H1 (cell line): ENCODE measurements around the gene HECTD4. TPM values are rescaled to one million over a fixed set of nuclear protein-coding genes. Genes with fewer than 3 reads are reported as not detected.

ENCODE experiments used
- CTCF ChIA-PET: fragments of 300-600 bp; sonication (Branson Sonifier 250); formaldehyde crosslinking; loops from one replicate; lab custom pipeline; 2021; ENCODE audit not compliant: partially characterized antibody; lab: Charles Lee
- POLR2A ChIA-PET: fragments of 300-600 bp; sonication (Branson Sonifier 250); formaldehyde crosslinking; loops from one replicate; lab custom pipeline; 2021; ENCODE audit warnings: inconsistent platforms; ENCODE audit not compliant: partially characterized antibody; lab: Charles Lee
- DNase-seq, 2 experiments: peaks; one replicate each; pipeline versions ENCODE4 v3.0.0 to v3.0.0-alpha.2; 2010 to 2022; ENCODE audit warnings: low spot score in 2 of 2, low read depth in 1 of 2, mixed read lengths in 1 of 2
- FAIRE-seq: peaks from 2 replicates; lab custom pipeline; 2011; peaks lifted over from hg19 to GRCh38; lab: Jason Lieb, UNC
- H2AFZ ChIP-seq: 2 replicates; pipeline ENCODE4 v1.8.1; 2012; ENCODE audit warnings: low read length, inconsistent platforms
- H2AK5ac ChIP-seq: 2 replicates; pipeline ENCODE4 v1.6.1; 2013; ENCODE audit warnings: low read depth, low read length
- H2BK120ac ChIP-seq: replicated peaks from 2 replicates; pipeline ENCODE3; 2013; ENCODE audit warnings: low read depth, low read length, inconsistent platforms
- H2BK12ac ChIP-seq: 2 replicates; pipeline ENCODE4 v1.6.1; 2013; ENCODE audit warnings: low read depth, low read length
- H2BK15ac ChIP-seq: 2 replicates; pipeline ENCODE4 v1.6.1; 2013; ENCODE audit warnings: low read length
- H2BK20ac ChIP-seq: 2 replicates; pipeline ENCODE4 v1.6.1; 2013; ENCODE audit warnings: low read length
- H2BK5ac ChIP-seq: 2 replicates; pipeline ENCODE4 v1.6.1; 2013; ENCODE audit warnings: low read depth, low read length
- H3K14ac ChIP-seq: 2 replicates; pipeline ENCODE4 v1.6.1; 2013; ENCODE audit warnings: inconsistent platforms; ENCODE audit not compliant: insufficient read length
- H3K18ac ChIP-seq: 2 replicates; pipeline ENCODE4 v1.6.1; 2013; ENCODE audit warnings: low read length; ENCODE audit errors: extremely low read depth
- H3K23ac ChIP-seq: 2 replicates; pipeline ENCODE4 v1.6.1; 2013; ENCODE audit warnings: inconsistent platforms; ENCODE audit not compliant: insufficient read length
- H3K23me2 ChIP-seq: 2 replicates; pipeline ENCODE4 v1.6.1; 2013; ENCODE audit warnings: low read depth, low read length
- H3K27ac ChIP-seq: 2 replicates; pipeline ENCODE4 v1.6.1; 2011; ENCODE audit warnings: low read depth, low read length, inconsistent platforms
- H3K27me3 ChIP-seq, 4 experiments: replicated peaks in 1 of 4; 1 replicate in 1 of 4; 2 replicates in 3 of 4; pipeline versions ENCODE4 v1.6.1 to v1.8.1; 2011 to 2013; ENCODE audit warnings: low read length in 3 of 4, mild to moderate bottlenecking in 3 of 4, inconsistent platforms in 2 of 4, mixed read lengths in 2 of 4, moderate library complexity in 1 of 4; ENCODE audit not compliant: control insufficient read depth in 3 of 4, insufficient read depth in 3 of 4; ENCODE audit errors: extremely low read depth in 1 of 4
- H3K36me3 ChIP-seq, 4 experiments: 2 replicates each; pipeline versions ENCODE4 v1.6.1 to v1.8.1; 2011 to 2013; ENCODE audit warnings: mild to moderate bottlenecking in 4 of 4, low read length in 3 of 4, moderate library complexity in 2 of 4, control low read depth in 1 of 4, inconsistent platforms in 1 of 4; ENCODE audit not compliant: insufficient read depth in 4 of 4, control insufficient read depth in 2 of 4
- H3K4ac ChIP-seq: replicated peaks from 2 replicates; pipeline ENCODE3; 2013; ENCODE audit warnings: low read length, low read depth, mixed read lengths, inconsistent platforms; ENCODE audit not compliant: insufficient read length
- H3K4me1 ChIP-seq, 4 experiments: replicated peaks in 1 of 4; 1 replicate in 1 of 4; 2 replicates in 3 of 4; pipeline versions ENCODE4 v1.6.1 to v1.8.1; 2011 to 2013; ENCODE audit warnings: low read length in 3 of 4, inconsistent platforms in 2 of 4, mixed read lengths in 1 of 4; ENCODE audit not compliant: insufficient read depth in 4 of 4, control insufficient read depth in 3 of 4
- H3K4me2 ChIP-seq, 2 experiments: 2 replicates each; pipeline versions ENCODE4 v1.6.1 to v1.8.1; 2011 to 2013; ENCODE audit warnings: low read depth in 2 of 2, low read length in 2 of 2, control low read depth in 1 of 2, inconsistent platforms in 1 of 2, mild to moderate bottlenecking in 1 of 2; ENCODE audit not compliant: insufficient read depth in 1 of 2
- H3K4me3 ChIP-seq, 4 experiments: fragments of 200-600, 300-600 bp in 1 of 4; sonication (generic), shearing (Covaris generic), sonication (Bioruptor Twin) in 1 of 4; 2 replicates each; pipeline versions ENCODE4 v1.5.1 to v1.8.1; 2011 to 2016; ENCODE audit warnings: low read length in 4 of 4, low read depth in 3 of 4, control low read depth in 2 of 4, inconsistent platforms in 2 of 4, mild to moderate bottlenecking in 2 of 4, mixed read lengths in 1 of 4, moderate library complexity in 1 of 4; ENCODE audit not compliant: insufficient read depth in 2 of 4; ENCODE audit errors: extremely low read depth in 1 of 4
- H3K56ac ChIP-seq: replicated peaks from 2 replicates; pipeline ENCODE3; 2013; ENCODE audit warnings: low read depth, mild to moderate bottlenecking, mixed read lengths, low read length, inconsistent platforms; ENCODE audit not compliant: insufficient read length
- H3K79me1 ChIP-seq: 2 replicates; pipeline ENCODE4 v1.6.1; 2013; ENCODE audit warnings: low read depth, low read length, control low read depth
- H3K79me2 ChIP-seq, 2 experiments: 2 replicates each; pipeline versions ENCODE4 v1.6.1 to v1.8.1; 2012 to 2013; ENCODE audit warnings: low read length in 2 of 2, mild to moderate bottlenecking in 2 of 2, inconsistent platforms in 1 of 2; ENCODE audit not compliant: insufficient read depth in 2 of 2, control insufficient read depth in 1 of 2
- H3K9ac ChIP-seq, 4 experiments: replicated peaks in 1 of 4; 1 replicate in 1 of 4; 2 replicates in 3 of 4; pipeline versions ENCODE4 v1.6.1 to v1.8.1; 2011 to 2013; ENCODE audit warnings: low read depth in 3 of 4, low read length in 3 of 4, control low read depth in 2 of 4, mild to moderate bottlenecking in 2 of 4, moderate library complexity in 2 of 4, inconsistent platforms in 1 of 4; ENCODE audit errors: extremely low read depth in 1 of 4
- H3K9me3 ChIP-seq, 2 experiments: 2 replicates each; pipeline versions ENCODE4 v1.6.1 to v1.8.1; 2012 to 2013; ENCODE audit warnings: mild to moderate bottlenecking in 2 of 2, moderate library complexity in 2 of 2, control low read depth in 1 of 2, inconsistent platforms in 1 of 2, low read depth in 1 of 2, low read length in 1 of 2, mixed read lengths in 1 of 2; ENCODE audit not compliant: insufficient read depth in 2 of 2
- H4K20me1 ChIP-seq, 2 experiments: replicated peaks in 1 of 2; 2 replicates each; pipeline versions ENCODE3 to v1.8.1; 2011 to 2013; ENCODE audit warnings: inconsistent platforms in 2 of 2, low read length in 2 of 2, mild to moderate bottlenecking in 1 of 2; ENCODE audit not compliant: insufficient read depth in 2 of 2, control insufficient read depth in 1 of 2
- H4K5ac ChIP-seq: 2 replicates; pipeline ENCODE4 v1.6.1; 2013; ENCODE audit warnings: low read length, low read depth, mixed read lengths, inconsistent platforms; ENCODE audit not compliant: insufficient read length
- H4K8ac ChIP-seq: 2 replicates; pipeline ENCODE4 v1.8.0; 2013; ENCODE audit warnings: mild to moderate bottlenecking, moderate library complexity, low read length, inconsistent platforms; ENCODE audit not compliant: insufficient read depth; ENCODE audit errors: extremely low read depth
- H4K91ac ChIP-seq: replicated peaks from 2 replicates; pipeline ENCODE3; 2013; ENCODE audit warnings: low read length, mixed read lengths, inconsistent platforms; ENCODE audit not compliant: insufficient read length
- ASH2L ChIP-seq: fragments of 200-600, 300-600 bp; sonication (generic); IDR thresholded peaks from one replicate; pipeline ENCODE4 v1.7.1; 2017; ENCODE audit warnings: low read length
- MAX ChIP-seq: IDR thresholded peaks from 2 replicates; pipeline ENCODE4 v1.6.1; 2012; ENCODE audit warnings: inconsistent platforms
- NANOG ChIP-seq: IDR thresholded peaks from 2 replicates; pipeline ENCODE4 v1.6.1; 2011; ENCODE audit warnings: low read length, low read depth, mild to moderate bottlenecking, inconsistent platforms; ENCODE audit not compliant: insufficient read depth, poor library complexity, severe bottlenecking
- RBBP5 ChIP-seq: IDR thresholded peaks from 2 replicates; pipeline ENCODE4 v1.7.1; 2012; ENCODE audit warnings: low read depth, mild to moderate bottlenecking, inconsistent platforms, low read length, moderate library complexity, borderline replicate concordance
- RNF2 ChIP-seq: fragments of 200-900, 300-1000 bp; sonication (generic); IDR thresholded peaks from 2 replicates; pipeline ENCODE4 v1.7.1; 2016; ENCODE audit warnings: borderline replicate concordance, low read depth, mild to moderate bottlenecking, antibody characterized with exemption, low read length; ENCODE audit not compliant: poor library complexity, severe bottlenecking; ENCODE audit errors: missing control alignments
- SP1 ChIP-seq: IDR thresholded peaks from 2 replicates; pipeline ENCODE4 v1.6.1; 2011; ENCODE audit warnings: low read depth, low read length
- USF2 ChIP-seq: IDR thresholded peaks from 2 replicates; pipeline ENCODE4 v1.6.1; 2011; ENCODE audit warnings: low read length, improper control_type of control experiment
- WGBS, 2 experiments: shearing (Covaris generic) in 1 of 2; methylation state at CpG; one replicate each; pipeline versions ENCODE4 v1.1.6 to v1.1.7; 2013 to 2015; ENCODE audit warnings: low lambda C conversion rate in 2 of 2, mixed read lengths in 2 of 2, inconsistent platforms in 1 of 2, low coverage in 1 of 2, missing lambda C conversion rate in 1 of 2; ENCODE audit not compliant: insufficient replicate concordance in 2 of 2, insufficient coverage in 1 of 2, insufficient read length in 1 of 2; ENCODE audit errors: extremely low coverage in 1 of 2, missing lambda C conversion rate in 1 of 2; 5-methylcytosine and 5-hydroxymethylcytosine counted together
- polyA plus RNA-seq, 7 experiments: library from polyadenylated mRNA; depleted of rRNA in 3 of 7; stranded (reverse) in 5 of 7; unstranded in 2 of 7; fragments of >200 nt in 5 of 7; fragments of 200-250 nt in 2 of 7; gene quantifications; 1 replicate in 5 of 7; 2 replicates in 1 of 7; 4 replicates in 1 of 7; pipeline versions ENCODE4 v1.2.1 to v1.2.3, GENCODE V29; 2011 to 2013; ENCODE audit warnings: missing spikeins in 2 of 7, mixed read lengths in 2 of 7
- total RNA-seq: library from RNA; stranded (reverse); fragmentation: NEBNext Ultra II Directional; extraction: Animal tissue kit (Norgen Biotek cat#: 25700); gene quantifications from 2 replicates; pipeline ENCODE4 v1.2.1, GENCODE V29; 2021

HECTD4 gene
- total and polyA plus RNA-seq, 2 of the 8 experiments (the other 6 are each of a cell fraction or from before 2014, with no cell fraction given): 6.5 to 33.7 TPM

- Histone ChIP-seq H3K79me1 (no peaks in the 10 kb centered on the region), H3K4me1 (peaks cover 9 to 15% (median 12%) of the 10 kb centered on the region in 4 experiments; a peak in 6 of 7 replicates), H3K27ac (no peak overlapping the region), H4K91ac (no peak overlapping the region), H4K20me1 (no peaks in the 10 kb centered on the region), H3K56ac (no peak overlapping the region), H3K36me3 (no peaks in the 10 kb centered on the region), H4K8ac (no peak overlapping the region), H3K9ac (no peak overlapping the region), H3K14ac (no peak overlapping the region), H2BK15ac (no peak overlapping the region), H3K27me3 (no peaks in the 10 kb centered on the region), H2BK12ac (no peak overlapping the region), H3K9me3 (no peaks in the 10 kb centered on the region), H3K4me3 (no peak overlapping the region), H2BK5ac (no peak overlapping the region), H3K79me2 (no peaks in the 10 kb centered on the region), H2AK5ac (0 out of 2 replicates have a peak overlapping the region, but pooled peaks have one; percentile 25), H2AFZ (no peak overlapping the region), H3K4ac (no peak overlapping the region), H2BK120ac (no peak overlapping the region), H2BK20ac (no peak overlapping the region), H3K4me2 (no peak overlapping the region), H4K5ac (no peak overlapping the region), H3K23ac (no peak overlapping the region), H3K18ac (no peak overlapping the region), H3K23me2 (no peaks in the 10 kb centered on the region)
- FAIRE-seq (no peak), DNase-seq (no peak)
- ChIA-PET CTCF (interaction anchor here (1.0 kb wide), 1 partner anchor 9 kb away, joined by 3 read pairs; no protein-coding TSS in a partner anchor), POLR2A (interaction anchor here (0.9 to 1.6 kb wide), 2 partner anchors 13 to 39 kb away, joined by 3 to 4 read pairs; no protein-coding TSS in a partner anchor)
- WGBS, 2 experiments: 92% methylated on average over 6 of the region's 6 CpGs; no CpG with 5 or more reads in 1 of the 2 experiments
- TF ChIP-seq RBBP5: no peak
- no peak for TF ChIP-seq SP1
- no peak for TF ChIP-seq ASH2L
- TF ChIP-seq USF2: no peak
- no peak for TF ChIP-seq MAX
- TF ChIP-seq RNF2: no peak
- no peak for TF ChIP-seq NANOG
These were observed 266.8 kb downstream of the HECTD4 start for GRCh38 chr12:112115259-112116045.
